GM21360 (cell line): Measurements from ENCODE around the gene TFCP2L1.

Source experiments
- ATAC-seq: cut with Tn5 transposase; IDR thresholded peaks from one replicate; pipeline ENCODE4 v1.9.1; 2021; ENCODE audit warnings: mild to moderate bottlenecking, moderate library complexity; ENCODE audit not compliant: unreplicated experiment

TFCP2L1 gene

GRCh38 chr2:121244616-121245015, 40.4 kb downstream of the TFCP2L1 start:
- ATAC-seq, result no peak

GRCh38 chr2:121243821-121244460, 41.1 kb downstream of the TFCP2L1 start:
- ATAC-seq, result no peak

GRCh38 chr2:121242976-121243375, 42.0 kb downstream of the TFCP2L1 start:
- no peak for ATAC-seq

GRCh38 chr2:121242175-121242875, 42.7 kb downstream of the TFCP2L1 start:
- ATAC-seq, result no peak

GRCh38 chr2:121241466-121241865, 43.5 kb downstream of the TFCP2L1 start:
- no peak for ATAC-seq

- no peak for ATAC-seq
Measured at GRCh38 chr2:121240436-121240835, 44.6 kb downstream of the TFCP2L1 start.

- ATAC-seq, result no peak
Measured at GRCh38 chr2:121239969-121240368, 45.0 kb downstream of the TFCP2L1 start.

- no peak for ATAC-seq
Measured at GRCh38 chr2:121239471-121239870, 45.5 kb downstream of the TFCP2L1 start.

GRCh38 chr2:121238828-121239227, 46.2 kb downstream of the TFCP2L1 start:
- no peak for ATAC-seq

GRCh38 chr2:121237980-121238665, 46.9 kb downstream of the TFCP2L1 start:
- no peak for ATAC-seq

- no peak for ATAC-seq
Measured at GRCh38 chr2:121237336-121237979, 47.5 kb downstream of the TFCP2L1 start.

- no peak for ATAC-seq
Measured at GRCh38 chr2:121236650-121237180, 48.3 kb downstream of the TFCP2L1 start.

GRCh38 chr2:121236101-121236640, 48.8 kb downstream of the TFCP2L1 start:
- no peak for ATAC-seq

- no peak for ATAC-seq
Measured at GRCh38 chr2:121235542-121235941, 49.5 kb downstream of the TFCP2L1 start.

- no peak for ATAC-seq
Measured at GRCh38 chr2:121234791-121235190, 50.2 kb downstream of the TFCP2L1 start.

GRCh38 chr2:121234144-121234543, 50.9 kb downstream of the TFCP2L1 start:
- no peak for ATAC-seq

GRCh38 chr2:121233486-121234110, 51.4 kb downstream of the TFCP2L1 start:
- no peak for ATAC-seq

GRCh38 chr2:121232626-121233265, 52.3 kb downstream of the TFCP2L1 start:
- ATAC-seq, result no peak

- no peak for ATAC-seq
Measured at GRCh38 chr2:121231385-121232000, 53.5 kb downstream of the TFCP2L1 start.

GRCh38 chr2:121228521-121228920, 56.5 kb downstream of the TFCP2L1 start:
- no peak for ATAC-seq
